Muscle of back (tissue), 11 donors: Measurements from ENCODE around the gene TEAD2. TPM values are rescaled to one million over a fixed set of nuclear protein-coding genes. Genes with fewer than 3 reads are reported as not detected.

Experiments used
- DNase-seq, 3 donors: peaks; one replicate each; pipeline versions ENCODE4 v3.0.0 to v3.0.0-alpha.2; 2013
- polyA plus RNA-seq, 10 donors: library from polyadenylated mRNA; unstranded; fragments of 120-200 nt; gene quantifications; one replicate each; pipeline ENCODE4 v1.2.1, GENCODE V29; 2013; ENCODE audit not compliant: insufficient read length in 10 of 10

The TEAD2 gene
- polyA plus RNA-seq, 10 donors: 42.6 to 80.6 (median 64.0) TPM

DNA sequence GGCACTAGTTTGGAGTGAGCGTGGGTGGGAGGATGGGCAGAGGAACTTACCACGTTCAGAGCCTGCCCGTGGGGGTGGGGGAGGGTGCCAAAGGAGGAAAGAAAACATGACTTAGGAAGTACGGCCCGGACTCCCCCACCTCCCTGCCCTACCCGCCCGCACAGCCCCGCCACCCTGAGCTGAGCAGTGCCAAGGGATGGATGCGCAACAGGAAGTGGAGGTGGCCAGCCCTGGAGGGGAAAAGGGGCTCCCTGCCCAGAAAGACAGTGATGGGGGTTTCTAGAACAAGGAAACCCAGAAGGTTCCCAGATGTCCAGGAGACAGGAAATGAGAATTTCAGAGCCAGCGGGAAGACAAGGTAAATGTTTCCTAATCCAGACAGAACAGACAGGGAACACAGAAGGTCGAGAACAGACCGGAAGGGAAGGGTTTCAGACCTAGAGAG, 6.3 kb downstream of the TEAD2 start:
- DNase-seq: peak in 1 of 3 donors; percentile 61

DNA sequence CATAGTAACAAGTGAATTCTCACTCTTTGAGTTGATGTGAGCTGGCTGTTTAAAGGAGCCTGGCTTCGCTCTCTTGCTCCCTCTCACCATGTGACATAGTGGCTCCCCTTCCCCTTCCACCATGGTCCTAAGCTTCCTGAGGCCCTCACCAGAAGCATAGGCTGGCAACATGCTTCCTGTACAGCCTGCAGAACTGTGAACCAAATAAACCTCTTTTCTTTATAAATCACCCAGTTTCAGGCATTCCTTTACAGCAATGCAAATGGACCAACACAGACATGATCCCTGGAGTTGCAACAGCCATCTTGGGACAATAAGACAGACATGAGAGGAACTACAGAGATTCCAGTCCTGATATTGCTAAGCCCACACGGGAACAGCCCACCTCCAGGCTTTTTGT, 12.6 kb downstream of the TEAD2 start:
- no peak for DNase-seq

DNA sequence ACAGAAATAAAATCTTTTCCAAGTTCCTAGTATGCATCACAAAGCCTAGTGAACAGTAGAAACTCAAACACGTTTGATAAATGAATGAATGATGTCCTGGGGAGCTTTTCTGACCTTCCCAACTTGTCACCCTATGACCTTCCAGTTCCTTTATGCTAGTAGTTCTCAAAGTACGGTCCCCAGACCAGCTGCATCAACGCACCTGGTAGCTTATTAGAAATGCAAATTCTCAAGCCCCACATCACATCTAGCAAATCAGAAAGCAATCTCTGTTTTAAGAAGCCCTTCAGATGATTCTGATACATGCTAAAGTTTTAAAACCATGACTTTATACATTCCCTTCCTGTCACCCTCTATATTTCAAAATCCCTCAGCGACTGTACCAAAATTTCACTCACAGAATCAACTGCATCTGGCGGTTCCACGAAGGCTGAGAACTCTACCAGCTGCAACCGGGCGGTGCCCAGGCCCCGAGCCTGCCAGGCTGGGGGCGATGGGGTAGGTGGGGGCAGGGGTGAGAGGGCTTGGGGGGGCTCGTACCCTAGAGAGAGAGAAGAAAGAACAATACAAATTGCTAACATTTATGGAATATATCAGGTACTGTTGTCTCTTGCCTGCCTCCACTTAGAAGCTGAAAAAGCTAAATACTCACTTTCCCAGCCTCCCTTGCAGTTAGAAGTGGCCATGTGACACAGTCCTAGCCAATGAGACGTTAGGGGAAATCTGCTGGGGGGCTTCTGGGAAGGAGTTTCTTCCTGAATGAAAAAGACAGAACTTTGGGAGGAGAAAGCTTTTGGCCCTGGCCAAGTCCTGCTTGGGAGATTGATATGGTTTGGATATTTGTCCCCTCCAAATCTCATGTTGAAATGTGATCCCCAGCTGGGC, 13.7 kb downstream of the TEAD2 start:
- no peak for DNase-seq

DNA sequence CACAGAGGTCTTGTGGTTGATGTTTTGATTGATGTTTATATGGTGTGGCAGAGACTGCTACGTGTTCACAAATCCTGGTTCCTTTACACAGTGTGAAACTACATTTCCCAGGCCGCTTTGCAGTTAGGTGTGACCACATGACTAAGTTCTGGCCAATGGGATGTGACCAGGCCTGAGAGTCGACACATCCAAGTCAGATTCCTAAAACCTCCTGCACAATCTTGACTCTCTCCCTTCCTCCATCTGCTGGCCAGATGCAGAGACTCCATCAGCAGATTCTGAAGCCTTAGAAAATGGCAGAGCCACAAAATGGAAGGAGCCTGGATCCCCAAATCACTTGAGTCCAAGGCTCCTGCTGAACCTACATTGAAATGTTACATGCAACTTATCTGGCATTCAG, 14.4 kb downstream of the TEAD2 start:
- DNase-seq: peak in 1 of 3 donors; percentile 69

DNA sequence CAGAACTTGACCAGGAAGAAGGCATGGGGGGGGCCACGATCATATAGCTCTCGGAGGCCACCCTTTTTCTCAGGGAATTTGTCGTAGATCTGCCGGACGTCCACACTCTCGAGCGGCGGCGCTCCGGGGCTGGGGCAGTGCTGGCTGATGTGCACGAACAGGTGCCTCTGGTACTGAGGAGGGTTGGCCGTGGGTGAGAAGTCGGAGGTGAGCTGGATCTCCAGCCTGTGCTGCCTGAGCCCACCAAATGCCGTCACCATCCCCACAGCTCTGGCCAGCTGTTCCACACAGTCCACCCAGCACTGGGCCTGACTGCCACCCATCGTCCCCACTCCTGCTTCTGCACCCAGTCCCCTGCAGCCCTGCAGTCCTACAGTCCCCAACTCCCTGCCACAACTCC, 15.0 kb downstream of the TEAD2 start:
- no peak for DNase-seq

DNA sequence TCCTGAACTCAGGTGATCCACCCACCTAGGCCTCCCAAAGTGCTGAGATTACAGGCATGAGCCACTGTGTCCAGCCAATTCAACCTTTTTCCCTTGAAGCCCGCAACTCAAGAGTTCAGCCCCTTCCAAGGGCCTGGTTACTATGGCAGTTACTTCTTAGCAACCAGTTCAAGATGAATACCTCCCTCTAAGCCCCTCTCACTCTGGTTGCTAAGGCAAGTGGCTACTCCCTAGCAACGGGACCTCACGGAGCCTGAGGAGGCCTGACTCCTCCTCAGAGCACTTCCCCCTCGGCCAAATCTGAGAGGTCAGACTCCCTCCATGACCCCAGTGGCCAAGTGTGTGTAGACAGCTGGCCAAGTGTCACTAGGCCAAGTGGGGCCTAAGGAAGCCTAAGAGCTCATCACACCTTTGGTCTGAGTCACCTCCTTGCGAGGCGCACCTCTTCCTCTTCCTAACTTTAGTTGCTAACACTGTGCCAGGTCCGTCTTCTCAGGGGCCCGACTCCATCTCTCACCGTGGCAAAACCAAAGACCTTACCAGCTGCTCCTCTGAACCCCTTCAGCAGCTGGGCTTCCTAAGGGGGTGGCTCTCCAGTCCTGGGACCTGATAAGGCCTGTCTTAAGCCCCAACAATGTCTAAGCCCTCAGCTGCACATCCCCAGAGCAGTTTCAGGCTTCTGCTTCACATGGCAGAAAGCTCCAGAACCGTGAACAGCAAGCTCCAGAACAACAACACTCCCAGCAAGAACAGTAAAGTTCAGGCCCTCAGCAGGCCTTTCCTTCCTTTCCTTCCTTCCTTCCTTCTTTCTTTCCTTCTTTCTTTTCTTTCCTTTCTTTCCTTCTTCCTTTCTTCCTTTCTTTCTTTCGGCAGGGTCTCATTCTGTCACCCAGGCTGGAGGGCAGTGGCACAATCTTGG, 17.5 kb downstream of the TEAD2 start:
- no peak for DNase-seq

DNA sequence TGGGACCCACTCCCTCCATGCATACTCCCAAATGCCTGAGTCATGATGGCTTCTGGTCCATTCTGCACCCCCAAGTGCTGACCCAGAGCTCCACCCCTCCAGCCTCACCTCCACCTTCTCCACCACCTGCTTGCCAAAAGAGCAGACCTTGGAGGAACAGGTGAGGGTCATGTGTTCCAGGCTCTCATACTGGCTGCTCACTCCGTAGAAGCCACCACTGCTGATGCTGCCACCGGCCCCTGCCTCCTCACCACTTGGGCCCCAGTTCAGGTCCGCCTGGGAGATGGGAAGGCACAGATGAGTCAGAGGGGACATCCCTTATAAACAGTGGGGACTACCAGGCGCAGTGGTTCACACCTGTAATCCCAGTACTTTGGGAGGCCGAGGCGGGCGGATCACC, 19.1 kb downstream of the TEAD2 start:
- DNase-seq: no peak

DNA sequence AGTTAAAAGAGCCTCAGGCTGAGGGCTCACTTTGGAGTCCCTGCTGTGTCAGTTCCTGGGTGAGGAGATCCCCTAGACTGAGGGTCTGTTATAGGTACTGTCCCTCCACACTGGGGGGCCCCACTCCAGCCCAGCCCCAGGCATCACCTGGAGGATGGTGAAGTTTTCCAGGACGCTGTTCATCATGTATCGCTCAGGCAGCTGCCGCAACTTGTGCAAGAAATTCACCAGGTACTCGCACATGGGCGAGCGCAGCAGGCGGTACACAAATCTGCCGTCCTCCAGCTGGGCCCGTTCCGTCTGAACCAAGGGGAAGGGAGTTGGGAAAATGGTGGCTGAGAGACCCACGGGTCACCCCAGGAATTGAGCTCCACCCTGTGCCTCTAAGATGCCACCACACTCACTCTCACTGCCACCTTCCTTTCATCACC, 19.9 kb downstream of the TEAD2 start:
- DNase-seq: no peak

DNA sequence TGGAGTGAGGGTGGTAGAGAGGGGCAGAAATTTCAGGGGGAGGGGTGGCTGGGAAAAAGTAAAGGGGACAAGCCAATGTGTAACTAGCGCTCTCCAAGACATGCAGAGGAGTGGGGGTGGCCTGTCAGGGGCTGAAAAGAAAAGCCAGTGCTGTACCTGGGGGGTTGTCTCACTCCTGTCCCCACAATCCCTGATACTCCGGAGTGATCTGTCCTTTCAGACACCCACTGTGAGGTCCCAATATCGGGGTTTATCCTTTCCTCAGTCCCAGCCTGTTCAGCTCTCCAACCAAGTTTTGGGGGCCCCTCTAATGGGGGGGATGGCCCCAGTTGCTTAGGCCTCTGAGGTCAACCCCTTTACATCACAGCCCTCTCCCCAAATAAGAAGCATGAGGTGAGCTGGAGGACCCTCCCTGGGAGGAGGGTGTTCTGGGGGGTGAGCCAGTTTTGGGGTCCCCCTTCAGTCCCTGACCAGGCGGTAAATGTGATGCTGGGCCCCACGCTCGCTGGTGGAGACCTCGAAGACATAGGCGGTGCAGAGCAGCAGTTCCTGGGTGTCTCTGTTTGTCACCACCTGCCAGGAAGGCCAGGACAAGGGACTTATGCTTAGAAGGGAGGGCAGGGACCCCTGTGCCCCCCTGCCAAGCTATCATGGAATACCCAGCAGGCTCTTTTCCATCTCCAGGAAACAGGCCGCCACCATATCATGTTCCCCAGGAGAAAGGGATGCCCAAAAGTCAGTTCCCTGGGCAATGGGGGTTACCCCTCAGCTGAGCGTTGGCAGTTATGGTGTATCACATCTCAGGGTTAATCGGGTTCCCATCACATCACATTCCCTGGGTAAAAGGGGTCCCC, 21.1 kb downstream of the TEAD2 start:
- no peak for DNase-seq

DNA sequence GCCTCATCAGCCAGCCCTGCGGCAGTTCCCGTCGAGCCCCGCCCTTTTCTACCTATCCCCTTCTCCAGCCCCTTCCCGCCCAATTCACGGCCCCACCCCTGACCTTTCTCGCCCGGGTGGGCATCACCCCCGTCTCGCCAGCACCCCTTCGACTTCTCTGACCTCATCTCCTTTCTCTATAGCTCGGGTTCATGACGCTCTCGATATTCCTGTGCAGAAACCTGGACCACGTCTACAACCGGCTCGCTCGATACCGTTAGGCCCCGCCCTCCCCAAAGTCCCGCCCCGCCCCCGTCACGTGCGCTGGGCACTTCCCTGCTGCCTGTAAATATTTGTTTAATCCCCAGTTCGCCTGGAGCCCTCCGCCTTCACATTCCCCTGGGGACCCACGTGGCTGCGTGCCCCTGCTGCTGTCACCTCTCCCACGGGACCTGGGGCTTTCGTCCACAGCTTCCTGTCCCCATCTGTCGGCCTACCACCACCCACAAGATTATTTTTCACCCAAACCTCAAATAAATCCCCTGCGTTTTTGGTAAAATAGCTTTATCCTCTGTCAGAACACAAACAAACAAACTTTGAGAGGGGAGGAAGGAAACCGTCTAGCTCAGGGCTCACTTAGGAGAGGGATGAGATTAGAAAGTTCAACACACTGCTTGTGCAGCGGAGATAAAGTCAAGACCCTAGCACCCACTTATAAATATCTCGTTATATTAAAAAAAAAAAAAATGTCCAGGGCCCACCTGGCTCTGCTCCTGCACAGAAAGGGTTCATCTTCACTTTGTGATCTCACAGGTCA, 21.9 kb downstream of the TEAD2 start:
- peak in 1 of 3 donors; percentile 57 for DNase-seq

DNA sequence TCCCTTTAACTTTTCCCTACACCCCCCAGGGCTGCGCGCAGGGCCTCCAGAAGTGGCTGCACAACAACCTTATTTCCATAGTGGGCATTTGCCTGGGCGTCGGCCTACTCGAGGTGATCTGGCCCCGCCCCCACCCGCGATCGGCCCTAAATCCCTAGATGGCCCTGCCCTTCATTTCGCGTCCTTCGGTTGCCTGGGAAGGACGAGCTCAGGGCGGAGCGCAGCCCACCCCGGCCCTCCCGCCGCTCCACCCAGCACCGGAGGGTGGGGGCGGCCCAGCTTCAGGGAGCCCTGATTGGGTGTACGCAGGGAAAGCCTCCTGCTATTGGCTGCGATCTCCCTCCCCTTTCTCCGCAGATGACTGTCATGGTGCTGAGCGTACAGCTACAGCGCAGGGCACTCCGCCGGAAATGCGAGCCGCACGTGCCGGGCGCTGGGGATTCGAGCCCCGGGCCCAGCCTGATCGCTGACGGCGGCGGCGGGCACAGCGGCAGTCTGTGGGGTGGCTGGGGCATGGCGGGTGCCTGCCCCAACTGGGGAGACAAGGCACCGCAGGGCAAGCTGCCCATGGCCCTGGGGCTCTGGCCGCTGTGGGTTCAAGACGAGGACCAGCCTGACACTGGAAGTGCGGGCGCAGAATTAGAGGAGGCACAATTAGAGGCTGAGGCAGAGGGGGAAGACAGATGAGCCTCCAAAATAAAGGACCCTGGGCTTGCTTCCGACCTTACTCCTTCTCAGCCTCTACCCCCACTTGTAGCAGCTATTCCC, 22.7 kb downstream of the TEAD2 start:
- DNase-seq: peak; percentile 85 to 96 (median 90)

DNA sequence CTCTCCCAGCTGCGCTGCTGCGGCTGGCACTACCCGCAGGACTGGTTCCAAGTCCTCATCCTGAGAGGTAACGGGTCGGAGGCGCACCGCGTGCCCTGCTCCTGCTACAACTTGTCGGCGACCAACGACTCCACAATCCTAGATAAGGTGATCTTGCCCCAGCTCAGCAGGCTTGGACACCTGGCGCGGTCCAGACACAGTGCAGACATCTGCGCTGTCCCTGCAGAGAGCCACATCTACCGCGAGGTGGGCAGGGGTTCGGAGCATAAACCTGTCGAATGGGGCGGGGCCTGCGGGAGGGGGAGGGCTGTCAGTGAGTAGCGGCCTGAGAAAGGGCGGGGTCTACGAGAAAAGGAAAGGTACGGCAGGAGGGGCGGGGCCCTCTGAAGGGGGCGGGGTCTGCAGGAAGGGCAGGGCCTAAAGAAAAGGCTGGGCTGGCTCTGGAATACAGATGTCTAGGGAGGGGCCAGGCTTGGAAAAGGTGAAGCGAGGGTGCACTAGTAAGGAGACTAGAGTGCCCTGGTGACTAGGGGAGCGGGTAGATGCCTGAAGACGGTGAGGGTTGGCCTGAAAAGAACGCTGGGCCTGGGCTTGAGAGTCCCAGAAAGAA, 23.4 kb downstream of the TEAD2 start:
- DNase-seq: no peak

DNA sequence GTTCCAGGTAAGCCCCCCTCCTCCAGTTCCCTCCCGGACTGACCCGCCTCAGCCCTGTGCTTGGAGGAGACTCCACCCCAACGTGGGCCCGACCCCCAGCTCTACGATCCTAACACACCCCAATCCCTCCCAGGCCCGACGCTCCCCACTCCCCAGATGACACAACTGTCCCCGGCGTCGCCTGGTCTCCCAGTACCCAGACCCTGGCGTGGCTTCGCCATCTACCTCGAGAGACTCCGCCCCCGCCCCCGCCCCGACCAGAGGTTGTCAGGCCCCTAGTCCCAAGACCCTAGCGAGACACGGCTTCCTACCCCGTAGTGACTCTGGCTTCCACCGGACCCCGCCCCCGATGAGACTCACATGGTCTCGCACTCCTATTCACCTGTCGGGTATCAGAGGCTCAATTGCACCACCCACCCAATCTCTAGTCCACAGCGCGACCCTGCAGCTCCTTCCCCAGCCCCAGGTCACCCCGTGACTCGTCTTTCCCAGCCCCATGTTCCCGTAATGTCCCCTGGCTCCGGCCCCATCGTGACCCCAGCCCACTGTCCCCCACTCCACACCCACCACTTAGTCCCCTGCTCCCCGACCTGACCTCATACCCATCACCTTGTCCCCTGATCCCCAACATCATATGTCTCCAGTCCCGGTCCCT, 24.1 kb downstream of the TEAD2 start:
- no peak for DNase-seq

DNA sequence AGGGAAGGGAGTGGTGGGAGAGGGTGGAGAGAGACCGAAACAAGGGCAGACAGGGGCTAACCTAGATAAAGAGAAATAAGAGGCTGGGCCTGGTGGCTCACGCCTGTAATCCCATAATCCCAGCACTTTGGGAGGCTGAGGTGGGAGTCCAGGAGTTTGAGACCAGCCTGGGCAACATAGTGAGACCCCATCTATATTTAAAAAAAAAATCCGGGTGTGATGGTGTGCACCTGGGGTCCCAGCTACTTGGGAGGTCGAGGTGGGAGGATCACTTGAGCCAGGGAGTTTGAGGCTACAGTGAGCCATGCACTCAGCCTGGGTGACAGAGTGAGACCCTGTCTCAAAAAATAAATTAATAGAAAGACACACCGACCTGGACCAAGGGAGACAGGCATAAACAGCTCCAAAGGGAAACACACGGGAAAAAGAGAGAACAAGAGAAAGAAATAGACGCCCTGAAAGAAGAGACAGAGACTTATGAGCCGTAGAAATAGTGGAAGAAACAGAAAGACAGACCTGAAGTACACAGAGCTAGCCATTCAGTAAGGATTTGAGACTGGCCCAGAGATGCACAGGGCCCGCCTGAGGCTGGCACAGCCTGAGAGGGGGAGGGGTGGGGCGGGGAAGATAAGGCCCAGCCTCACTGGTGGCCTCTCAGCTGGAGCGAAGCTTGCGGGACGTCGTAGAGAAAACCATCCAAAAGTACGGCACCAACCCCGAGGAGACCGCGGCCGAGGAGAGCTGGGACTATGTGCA, 24.8 kb downstream of the TEAD2 start:
- no peak for DNase-seq

DNA sequence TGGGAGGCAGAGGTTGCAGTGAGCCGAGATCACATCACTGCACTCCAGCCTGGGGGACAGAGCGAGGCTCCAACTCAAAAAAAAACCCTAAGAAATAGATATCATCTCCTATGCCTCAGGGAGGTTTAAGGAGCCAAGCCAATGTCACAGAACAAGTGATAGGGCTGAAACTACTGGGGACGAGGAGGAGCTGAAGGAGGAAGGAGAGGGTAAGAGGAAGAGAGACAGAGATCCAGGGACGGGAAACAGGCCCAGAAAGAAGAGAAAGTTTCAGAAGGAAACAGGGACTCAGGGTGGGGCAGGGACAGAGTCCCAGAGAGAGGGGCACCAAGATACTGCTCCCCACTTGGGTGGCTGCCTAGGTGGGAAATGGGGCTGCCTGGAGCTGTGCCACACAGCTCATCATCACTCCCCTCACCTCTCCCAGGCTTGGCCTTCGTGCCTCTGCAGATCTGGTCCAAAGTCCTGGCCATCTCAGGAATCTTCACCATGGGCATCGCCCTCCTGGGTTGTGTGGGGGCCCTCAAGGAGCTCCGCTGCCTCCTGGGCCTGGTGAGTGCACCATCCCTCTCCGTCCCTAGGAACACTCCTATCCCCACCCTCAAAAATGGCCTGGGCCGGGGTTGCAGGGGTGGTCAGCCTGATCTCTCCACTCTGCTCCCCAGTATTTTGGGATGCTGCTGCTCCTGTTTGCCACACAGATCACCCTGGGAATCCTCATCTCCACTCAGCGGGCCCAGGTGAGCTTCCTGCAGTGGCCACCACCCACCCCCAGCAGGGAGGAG, 25.5 kb downstream of the TEAD2 start:
- no peak for DNase-seq

DNA sequence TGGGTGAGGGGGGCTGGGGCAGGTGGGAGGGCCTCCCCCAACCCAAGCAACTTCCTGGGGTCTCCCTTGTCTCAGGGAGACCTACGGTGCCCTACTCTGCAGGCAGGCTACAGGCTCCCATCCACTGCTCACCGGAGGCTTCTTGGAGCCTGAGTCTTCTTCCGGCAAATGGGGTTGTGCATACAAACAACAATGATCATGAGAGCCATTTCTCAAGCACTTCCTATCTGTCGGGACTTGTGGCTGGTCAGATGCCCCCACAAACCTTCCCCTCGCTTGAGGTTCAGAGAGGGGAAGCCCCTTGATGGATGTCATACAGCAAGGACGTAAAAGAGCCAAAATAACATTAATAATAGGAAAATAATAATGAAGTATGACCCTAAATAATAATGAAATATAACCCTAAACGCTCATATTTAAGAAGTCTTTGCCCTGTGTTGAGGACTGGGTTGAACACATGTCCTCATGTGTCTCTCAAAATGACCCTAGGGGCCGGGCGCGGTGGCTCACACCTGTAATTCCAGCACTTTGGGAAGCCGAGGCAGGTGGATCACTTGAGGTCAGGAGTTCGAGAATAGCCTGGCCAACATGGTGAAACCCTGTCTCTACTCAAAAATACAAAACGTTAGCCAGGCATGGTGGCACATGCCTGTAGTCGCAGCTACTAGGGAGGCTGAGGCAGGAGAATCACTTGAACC, 26.3 kb downstream of the TEAD2 start:
- no peak for DNase-seq
